Measurements from ENCODE around the gene SERPINB1.

- no peak for TF ChIP-seq CTCF (IDR thresholded peaks at IDR 0.05)
- no peak for TF ChIP-seq POLR2A (IDR thresholded peaks at IDR 0.05)
- no peak for TF ChIP-seq EP300 (IDR thresholded peaks at IDR 0.05)
Observed at GRCh38 chr6:2807342-2808090, 34.1 kb downstream of the SERPINB1 start.
